Measurements from ENCODE around the gene SEMA5B.

GRCh38 chr3:122978569-122978968 lies 49.0 kb downstream of the SEMA5B start:
- TF ChIP-seq, protein P1, sequence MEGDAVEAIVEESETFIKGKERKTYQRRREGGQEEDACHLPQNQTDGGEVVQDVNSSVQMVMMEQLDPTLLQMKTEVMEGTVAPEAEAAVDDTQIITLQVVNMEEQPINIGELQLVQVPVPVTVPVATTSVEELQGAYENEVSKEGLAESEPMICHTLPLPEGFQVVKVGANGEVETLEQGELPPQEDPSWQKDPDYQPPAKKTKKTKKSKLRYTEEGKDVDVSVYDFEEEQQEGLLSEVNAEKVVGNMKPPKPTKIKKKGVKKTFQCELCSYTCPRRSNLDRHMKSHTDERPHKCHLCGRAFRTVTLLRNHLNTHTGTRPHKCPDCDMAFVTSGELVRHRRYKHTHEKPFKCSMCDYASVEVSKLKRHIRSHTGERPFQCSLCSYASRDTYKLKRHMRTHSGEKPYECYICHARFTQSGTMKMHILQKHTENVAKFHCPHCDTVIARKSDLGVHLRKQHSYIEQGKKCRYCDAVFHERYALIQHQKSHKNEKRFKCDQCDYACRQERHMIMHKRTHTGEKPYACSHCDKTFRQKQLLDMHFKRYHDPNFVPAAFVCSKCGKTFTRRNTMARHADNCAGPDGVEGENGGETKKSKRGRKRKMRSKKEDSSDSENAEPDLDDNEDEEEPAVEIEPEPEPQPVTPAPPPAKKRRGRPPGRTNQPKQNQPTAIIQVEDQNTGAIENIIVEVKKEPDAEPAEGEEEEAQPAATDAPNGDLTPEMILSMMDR (IDR thresholded peaks at IDR 0.05; ENCODE audit: insufficient read depth, low read depth, low read length), result no peak
- no peak for TF ChIP-seq EZH2 (IDR thresholded peaks at IDR 0.05; ENCODE audit: insufficient read depth, low read length)
